ENCODE results near the gene AKT3. TPM values are rescaled to one million over a fixed set of nuclear protein-coding genes. Genes with fewer than 3 reads are reported as not detected.
"Not testable (repeated sequence)": the region's sequence is repeated elsewhere in the genome, so short reads cannot be mapped to it uniquely, and the experiment has no call there.

Gene AKT3
- total RNA-seq, 1 donor from 2014 or later, result 29.9 TPM

- no peak for DNase-seq (ENCODE audit: extremely low spot score, unreplicated experiment)
- Mint-ChIP-seq H3K27me3 (no peaks in the 10 kb centered on the region), H3K4me1 (ENCODE audit: unreplicated experiment) (no peaks in the 10 kb centered on the region), H3K27ac (no peak overlapping the region), H3K9me3 (no peaks in the 10 kb centered on the region), H3K36me3 (no peaks in the 10 kb centered on the region), H3K4me3 (no peak overlapping the region)
- TF ChIP-seq CTCF (conservative IDR thresholded peaks at IDR 0.05), result no peak
Observed at GRCh38 chr1:243595527-243596210, 254.4 kb downstream of the AKT3 start.

- Mint-ChIP-seq H3K4me3 (no peak overlapping the region), H3K27ac (no peak overlapping the region), H3K36me3 (no peaks in the 10 kb centered on the region), H3K4me1 (ENCODE audit: unreplicated experiment) (no peaks in the 10 kb centered on the region), H3K27me3 (no peaks in the 10 kb centered on the region), H3K9me3 (no peaks in the 10 kb centered on the region)
- no peak for DNase-seq (ENCODE audit: extremely low spot score, unreplicated experiment)
- no peak for TF ChIP-seq CTCF (conservative IDR thresholded peaks at IDR 0.05)
Observed at GRCh38 chr1:243594455-243594854, 255.6 kb downstream of the AKT3 start.

- H3K27me3 Mint-ChIP-seq, result not testable (repeated sequence)
Observed at GRCh38 chr1:243589286-243589685, 260.8 kb downstream of the AKT3 start.

DNA sequence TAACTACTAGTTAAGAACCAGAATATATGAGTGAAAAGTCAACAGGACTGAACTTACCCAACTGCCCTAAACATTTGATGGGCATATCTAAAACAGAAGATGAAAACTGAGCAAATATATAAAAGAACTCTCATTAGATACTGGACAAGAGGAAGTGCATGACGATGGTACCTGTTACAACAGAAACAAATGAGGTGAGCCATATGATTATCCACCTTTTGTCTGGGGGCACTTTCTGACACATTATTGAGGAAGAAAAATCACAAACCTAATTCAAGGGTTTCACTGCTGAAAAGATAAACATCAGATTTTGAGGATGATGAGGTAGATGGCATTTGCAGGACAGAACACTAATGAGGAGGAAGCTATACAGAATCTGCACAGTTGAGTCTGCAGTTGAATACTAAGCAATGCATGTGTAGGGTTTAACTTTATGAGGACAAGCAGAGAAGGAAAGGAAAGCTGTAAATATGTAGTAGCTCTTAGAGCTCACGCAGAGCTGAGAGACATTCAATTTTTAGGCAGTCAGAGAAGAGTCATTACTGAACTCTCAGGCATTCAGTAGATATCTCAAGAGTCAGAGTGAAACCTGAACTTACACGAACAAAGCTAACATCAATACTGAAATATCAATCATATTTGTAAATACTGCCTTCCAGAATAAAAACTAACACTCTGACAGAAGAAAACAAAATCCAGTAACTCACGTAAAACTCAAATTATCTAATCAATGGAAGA, 262.1 kb downstream of the AKT3 start:
- Mint-ChIP-seq H3K4me3 (no peak overlapping the region), H3K9me3 (peaks cover 19% of the 10 kb centered on the region), H3K27me3 (no peaks in the 10 kb centered on the region), H3K27ac (no peak overlapping the region), H3K36me3 (peaks cover 6% of the 10 kb centered on the region), H3K4me1 (ENCODE audit: unreplicated experiment) (no peaks in the 10 kb centered on the region)
- DNase-seq (ENCODE audit: extremely low spot score, unreplicated experiment), result no peak
- no peak for TF ChIP-seq CTCF (conservative IDR thresholded peaks at IDR 0.05)

More at GRCh38 chr1:243589286-243589685, 260.8 kb downstream of the AKT3 start:
- not testable (repeated sequence) for H3K36me3 Mint-ChIP-seq; DNase-seq (ENCODE audit: extremely low spot score, unreplicated experiment); H3K4me3 Mint-ChIP-seq; H3K27ac Mint-ChIP-seq; H3K4me1 Mint-ChIP-seq (ENCODE audit: unreplicated experiment); H3K9me3 Mint-ChIP-seq

GRCh38 chr1:243587285-243587684, 262.8 kb downstream of the AKT3 start:
- Mint-ChIP-seq H3K4me3 (no peak overlapping the region), H3K4me1 (ENCODE audit: unreplicated experiment) (no peaks in the 10 kb centered on the region), H3K27me3 (no peaks in the 10 kb centered on the region), H3K9me3 (peaks cover 24% of the 10 kb centered on the region), H3K27ac (no peak overlapping the region), H3K36me3 (peaks cover 6% of the 10 kb centered on the region)
- TF ChIP-seq CTCF (conservative IDR thresholded peaks at IDR 0.05), result no peak
- DNase-seq (ENCODE audit: extremely low spot score, unreplicated experiment), result no peak

GRCh38 chr1:243585982-243586381, 264.1 kb downstream of the AKT3 start:
- H3K27me3 Mint-ChIP-seq, result no peaks in the 10 kb centered on the region
- H3K9me3 Mint-ChIP-seq, result peaks cover 24% of the 10 kb centered on the region
- no peak for TF ChIP-seq CTCF (conservative IDR thresholded peaks at IDR 0.05)
- no peak overlapping the region for H3K27ac Mint-ChIP-seq
- H3K36me3 Mint-ChIP-seq, result peaks cover 6% of the 10 kb centered on the region
- H3K4me1 Mint-ChIP-seq (ENCODE audit: unreplicated experiment), result no peaks in the 10 kb centered on the region
- DNase-seq (ENCODE audit: extremely low spot score, unreplicated experiment), result no peak
- no peak overlapping the region for H3K4me3 Mint-ChIP-seq

All from type B pancreatic cell (in vitro differentiated cells).